HL-60 (cell line): ENCODE measurements around the gene KCNAB1.

ENCODE experiments used
- DNase-seq, 2 experiments: peaks; one replicate each; pipeline ENCODE4 v3.0.0-alpha.2; 2010 to 2020; ENCODE audit warnings: low read depth in 1 of 2, low spot score in 1 of 2
- H3K27ac ChIP-seq: fragments of 250-450 bp; sonication (Bioruptor Pico); replicated peaks from 2 replicates; pipeline ENCODE4 v1.5.1; 2020; ENCODE audit warnings: mild to moderate bottlenecking, moderate library complexity
- H3K27me3 ChIP-seq: fragments of 250-450 bp; sonication (Bioruptor Pico); 2 replicates; pipeline ENCODE4 v1.5.1; 2021; ENCODE audit warnings: mild to moderate bottlenecking, moderate library complexity; ENCODE audit not compliant: insufficient read depth, poor library complexity, severe bottlenecking
- H3K4me3 ChIP-seq: replicated peaks from 2 replicates; pipeline ENCODE4 v1.5.1; 2011; ENCODE audit warnings: mild to moderate bottlenecking, control low read depth, low read length; ENCODE audit not compliant: insufficient read depth
- CTCF ChIP-seq: IDR thresholded peaks from one replicate; pipeline ENCODE4 v1.5.1; 2011; ENCODE audit warnings: low read length, control low read depth, inconsistent platforms; ENCODE audit not compliant: insufficient read depth
- GABPA ChIP-seq: IDR thresholded peaks from 2 replicates; pipeline ENCODE4 v1.6.1; 2012; ENCODE audit warnings: low read depth
- POLR2AphosphoS5 ChIP-seq: IDR thresholded peaks from 2 replicates; pipeline ENCODE4 v1.6.1; 2012; ENCODE audit warnings: low read depth
- REST ChIP-seq: IDR thresholded peaks from 2 replicates; pipeline ENCODE4 v1.6.1; 2012; ENCODE audit warnings: low read depth; ENCODE audit not compliant: insufficient replicate concordance
- SPI1 ChIP-seq: IDR thresholded peaks from 2 replicates; pipeline ENCODE4 v1.6.1; 2012; ENCODE audit warnings: low read depth, mild to moderate bottlenecking, borderline replicate concordance

The KCNAB1 gene

GRCh38 chr3:156300929-156301840 lies 180.8 kb downstream of the KCNAB1 start:
- H3K4me3 ChIP-seq: no peak overlapping the region

GRCh38 chr3:156303001-156303707 lies 182.8 kb downstream of the KCNAB1 start:
- peak in 1 of 2 experiments; percentile 33 for DNase-seq
- Histone ChIP-seq H3K4me3 (no peak overlapping the region), H3K27me3 (no peaks in the 10 kb centered on the region), H3K27ac (no peak overlapping the region)
- no peak for TF ChIP-seq GABPA
- peak; percentile 74 for TF ChIP-seq SPI1

More at GRCh38 chr3:156300929-156301840, 180.8 kb downstream of the KCNAB1 start:
- TF ChIP-seq POLR2AphosphoS5: no peak
- peak; percentile 69; the same call in 1 of the 2 replicates for TF ChIP-seq SPI1
- Histone ChIP-seq H3K27ac (peak overlapping the region; percentile 48), H3K27me3 (no peaks in the 10 kb centered on the region)
- DNase-seq: peak; percentile 26 to 39

- DNase-seq: no peak
- Histone ChIP-seq H3K4me3 (no peak overlapping the region), H3K27ac (no peak overlapping the region), H3K27me3 (no peaks in the 10 kb centered on the region)
- TF ChIP-seq SPI1: no peak
- no peak for TF ChIP-seq GABPA
- TF ChIP-seq POLR2AphosphoS5: no peak
- TF ChIP-seq REST: no peak
- TF ChIP-seq CTCF: no peak
These were observed 184.0 kb downstream of the KCNAB1 start for GRCh38 chr3:156304406-156304805.

GRCh38 chr3:156305672-156306071 lies 185.3 kb downstream of the KCNAB1 start:
- DNase-seq: no peak
- Histone ChIP-seq H3K4me3 (no peak overlapping the region), H3K27me3 (no peaks in the 10 kb centered on the region), H3K27ac (no peak overlapping the region)
- no peak for TF ChIP-seq SPI1
- TF ChIP-seq CTCF: no peak
- no peak for TF ChIP-seq REST
- TF ChIP-seq GABPA: no peak
- no peak for TF ChIP-seq POLR2AphosphoS5
